Right lobe of liver (tissue), 6 donors: ENCODE results near the gene MLST8. TPM values are rescaled to one million over a fixed set of nuclear protein-coding genes. Genes with fewer than 3 reads are reported as not detected.

Source experiments
- ATAC-seq, 4 donors: fragments of 200-7000 bp; cut with Tn5 transposase; one replicate each; pipeline ENCODE4 v1.9.1; 2020; ENCODE audit warnings: mild to moderate bottlenecking in 4 of 4, moderate library complexity in 4 of 4
- DNase-seq, 3 donors: peaks; one replicate each; pipeline ENCODE4 v3.0.0-alpha.2; 2020
- H3K27ac ChIP-seq, 3 donors: fragments of 200-600 bp; one replicate each; pipeline ENCODE4 v1.8.0; 2022
- H3K27me3 ChIP-seq, 2 donors: fragments of 200-600 bp; one replicate each; pipeline ENCODE4 v1.8.0; 2022
- H3K36me3 ChIP-seq, 4 donors: fragments of 200-600 bp; sonication (generic) in 1 of 4; one replicate each; pipeline versions ENCODE4 v1.5.1 to v1.8.0; 2017 to 2022; ENCODE audit warnings: control low read depth in 1 of 4
- H3K4me1 ChIP-seq, 4 donors: fragments of 200-600 bp; sonication (generic) in 1 of 4; one replicate each; pipeline versions ENCODE4 v1.5.1 to v1.8.0; 2017 to 2022; ENCODE audit warnings: control low read depth in 1 of 4
- H3K4me3 ChIP-seq, 3 donors: fragments of 200-600 bp; one replicate each; pipeline ENCODE4 v1.8.0; 2022
- H3K9me3 ChIP-seq, 4 donors: fragments of 200-600 bp; sonication (generic) in 1 of 4; one replicate each; pipeline versions ENCODE4 v1.5.1 to v1.8.0; 2017 to 2022; ENCODE audit warnings: control low read depth in 1 of 4
- POLR2A ChIP-seq: fragments of 450-650 bp; IDR thresholded peaks from one replicate; pipeline ENCODE4 v1.6.1; 2017; ENCODE audit warnings: antibody characterized with exemption, mild to moderate bottlenecking
- WGBS: methylation state at CpG from one replicate; pipeline ENCODE4 v1.1.6; 2018; ENCODE audit warnings: low coverage, low lambda C conversion rate; ENCODE audit not compliant: insufficient coverage; ENCODE audit errors: missing lambda C conversion rate; 5-methylcytosine and 5-hydroxymethylcytosine counted together
- intact Hi-C, 2 donors: fragments of 100-400 bp; cut with DNase I; formaldehyde crosslinking; loops; one replicate each; pipeline versions ENCODE4 v1.11.2 to v1.14.1; 2022
- total RNA-seq, 6 experiments: library from RNA; depleted of rRNA in 2 of 6; stranded (reverse); fragments of >200 nt in 2 of 6; fragmentation: NEBNext Ultra II Directional in 3 of 6; extraction: Animal tissue kit (Norgen Biotek cat#: 25700) in 3 of 6; gene quantifications; one replicate each; pipeline versions ENCODE4 v1.1.0 to v1.2.4, GENCODE V29; 2016 to 2023
- TF ChIP-seq, protein P1 (sequence below), 4 donors: fragments of 200-600 bp in 3 of 4; fragments of 450-650 bp in 1 of 4; IDR thresholded peaks; one replicate each; pipeline versions ENCODE4 v1.5.1 to v1.8.0; 2016 to 2022; ENCODE audit warnings: antibody characterized with exemption in 4 of 4, mild to moderate bottlenecking in 2 of 4
- donor health status: DM: no; HTN: yes; CAD: no.
- donor health status: DM: no; HTN: no; CAD: no.
- donor health status: DM: no; HTN: no; CAD: no.
- donor health status: DM: no; HTN: yes; CAD: no.
- donor health status: DM: no; HTN: yes; CAD: no.

MLST8 gene
- total RNA-seq, 6 experiments from 2014 or later, result 13.1 to 51.0 (median 17.5) TPM

DNA sequence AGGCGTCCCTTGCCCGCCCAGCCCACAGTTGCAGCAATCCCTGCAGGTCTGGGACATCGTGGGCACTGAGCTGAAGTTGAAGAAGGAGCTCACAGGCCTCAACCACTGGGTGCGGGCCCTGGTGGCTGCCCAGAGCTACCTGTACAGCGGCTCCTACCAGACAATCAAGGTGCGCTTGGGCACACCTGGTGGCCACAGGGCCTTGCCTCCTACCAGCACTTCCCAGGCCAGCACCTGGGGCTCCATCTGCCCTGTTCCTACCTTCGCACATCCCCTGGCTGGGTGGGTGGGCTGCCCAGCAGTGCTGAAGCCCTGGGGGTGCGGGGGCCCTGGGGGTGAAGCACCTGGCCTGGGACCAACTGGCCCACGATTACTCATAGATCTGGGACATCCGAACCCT, 29.8 kb upstream of the MLST8 start:
- Histone ChIP-seq H3K9me3 (no peaks in the 10 kb centered on the region), H3K4me1 (no peaks in the 10 kb centered on the region), H3K4me3 (no peak overlapping the region), H3K36me3 (peaks cover 0 to 51% (median 17%) of the 10 kb centered on the region in 4 donors), H3K27me3 (no peaks in the 10 kb centered on the region), H3K27ac (no peak overlapping the region)
- 100% methylated on average over 2 of the region's 10 CpGs for WGBS
- intact Hi-C loops, result no loop called here
- TF ChIP-seq, protein P1, sequence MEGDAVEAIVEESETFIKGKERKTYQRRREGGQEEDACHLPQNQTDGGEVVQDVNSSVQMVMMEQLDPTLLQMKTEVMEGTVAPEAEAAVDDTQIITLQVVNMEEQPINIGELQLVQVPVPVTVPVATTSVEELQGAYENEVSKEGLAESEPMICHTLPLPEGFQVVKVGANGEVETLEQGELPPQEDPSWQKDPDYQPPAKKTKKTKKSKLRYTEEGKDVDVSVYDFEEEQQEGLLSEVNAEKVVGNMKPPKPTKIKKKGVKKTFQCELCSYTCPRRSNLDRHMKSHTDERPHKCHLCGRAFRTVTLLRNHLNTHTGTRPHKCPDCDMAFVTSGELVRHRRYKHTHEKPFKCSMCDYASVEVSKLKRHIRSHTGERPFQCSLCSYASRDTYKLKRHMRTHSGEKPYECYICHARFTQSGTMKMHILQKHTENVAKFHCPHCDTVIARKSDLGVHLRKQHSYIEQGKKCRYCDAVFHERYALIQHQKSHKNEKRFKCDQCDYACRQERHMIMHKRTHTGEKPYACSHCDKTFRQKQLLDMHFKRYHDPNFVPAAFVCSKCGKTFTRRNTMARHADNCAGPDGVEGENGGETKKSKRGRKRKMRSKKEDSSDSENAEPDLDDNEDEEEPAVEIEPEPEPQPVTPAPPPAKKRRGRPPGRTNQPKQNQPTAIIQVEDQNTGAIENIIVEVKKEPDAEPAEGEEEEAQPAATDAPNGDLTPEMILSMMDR (IDR thresholded peaks at IDR 0.05), result no peak
- ATAC-seq (no peak), DNase-seq (no peak)

DNA sequence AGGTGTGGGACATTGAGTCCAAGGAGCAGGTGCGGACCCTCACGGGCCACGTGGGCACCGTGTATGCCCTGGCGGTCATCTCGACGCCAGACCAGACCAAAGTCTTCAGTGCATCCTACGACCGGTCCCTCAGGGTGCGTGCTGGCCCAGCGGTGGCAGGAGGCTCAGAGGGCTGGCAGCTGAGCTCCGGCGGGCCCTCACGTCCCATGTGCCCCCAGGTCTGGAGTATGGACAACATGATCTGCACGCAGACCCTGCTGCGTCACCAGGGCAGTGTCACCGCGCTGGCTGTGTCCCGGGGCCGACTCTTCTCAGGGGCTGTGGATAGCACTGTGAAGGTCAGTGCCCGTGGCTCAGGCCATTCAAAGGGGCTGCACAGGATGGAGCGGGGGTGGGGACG, 29.2 kb upstream of the MLST8 start:
- Histone ChIP-seq H3K27ac (no peak overlapping the region), H3K36me3 (peaks cover 0 to 51% (median 17%) of the 10 kb centered on the region in 4 donors), H3K27me3 (no peaks in the 10 kb centered on the region), H3K9me3 (no peaks in the 10 kb centered on the region), H3K4me1 (no peaks in the 10 kb centered on the region), H3K4me3 (no peak overlapping the region)
- no peak for ATAC-seq
- TF ChIP-seq, protein P1 (IDR thresholded peaks at IDR 0.05), result no peak
- TF ChIP-seq POLR2A, result no peak
- intact Hi-C loops, result no loop called here
- WGBS, result 98% methylated on average over 7 of the region's 23 CpGs
- DNase-seq, result no peak

DNA sequence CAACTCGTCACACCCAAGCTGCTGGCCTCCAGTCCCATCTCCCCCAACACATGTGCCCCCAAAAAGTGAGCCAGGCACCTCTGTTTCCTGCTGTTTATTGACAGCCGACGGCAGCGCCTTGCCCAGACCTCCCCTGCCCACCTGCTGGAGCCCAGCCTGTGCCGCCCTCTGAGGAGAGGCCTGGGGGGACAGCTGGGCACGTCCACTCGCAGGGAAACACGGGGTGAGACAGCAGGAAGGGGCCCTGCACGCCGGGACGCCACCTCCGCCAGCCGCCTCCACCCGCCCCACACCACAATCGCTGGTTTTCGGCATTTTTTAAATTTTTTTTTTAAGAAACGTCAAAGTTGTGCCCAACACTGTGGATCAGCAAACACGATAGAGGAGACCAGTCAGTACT, 28.2 kb upstream of the MLST8 start:
- WGBS, result 94% methylated on average over 16 of the region's 18 CpGs
- DNase-seq, result no peak
- Histone ChIP-seq H3K4me1 (no peaks in the 10 kb centered on the region), H3K9me3 (no peaks in the 10 kb centered on the region), H3K27ac (no peak overlapping the region), H3K36me3 (peaks cover 0 to 41% (median 16%) of the 10 kb centered on the region in 4 donors), H3K27me3 (no peaks in the 10 kb centered on the region), H3K4me3 (no peak overlapping the region)
- TF ChIP-seq, protein P1 (IDR thresholded peaks at IDR 0.05), result no peak
- TF ChIP-seq POLR2A, result no peak
- intact Hi-C loops, result no loop called here
- ATAC-seq, result no peak

DNA sequence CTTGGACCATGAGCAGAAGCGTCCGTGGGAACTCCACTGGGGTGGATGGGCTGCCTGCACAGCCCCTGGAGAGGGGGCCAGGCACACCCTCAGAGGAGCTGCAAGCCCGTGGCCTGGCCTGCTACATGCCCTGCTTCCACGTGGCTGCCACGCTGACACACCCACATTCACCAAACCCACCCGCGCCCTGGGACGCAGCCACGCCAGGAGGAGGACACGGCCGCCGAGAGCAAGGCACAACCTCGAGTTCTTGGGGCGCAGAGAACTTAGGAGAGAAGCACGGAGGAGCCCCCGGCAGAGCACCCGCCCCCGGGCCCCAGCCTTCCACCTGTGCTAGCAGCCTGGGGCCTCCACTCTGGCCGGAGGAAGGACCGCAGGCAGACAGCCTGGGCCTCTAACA, 27.7 kb upstream of the MLST8 start:
- intact Hi-C loops, result no loop called here
- DNase-seq (no peak), ATAC-seq (no peak)
- no peaks in the 10 kb centered on the region for H3K9me3 ChIP-seq
- peaks cover 0 to 39% (median 16%) of the 10 kb centered on the region in 4 donors for H3K36me3 ChIP-seq
- 90% methylated on average over 2 of the region's 20 CpGs for WGBS
- TF ChIP-seq, protein P1 (IDR thresholded peaks at IDR 0.05), result no peak
- no peak overlapping the region for H3K4me3 ChIP-seq
- no peaks in the 10 kb centered on the region for H3K27me3 ChIP-seq
- no peaks in the 10 kb centered on the region for H3K4me1 ChIP-seq
- H3K27ac ChIP-seq, result no peak overlapping the region
